ACC112 (cell line): ENCODE results near the gene GPC6.
"Not testable (repeated sequence)": the region's sequence is repeated elsewhere in the genome, so short reads cannot be mapped to it uniquely, and the experiment has no call there.

Experiments used
- H2AFZ ChIP-seq: fragments of 200-600 bp; sonication (generic); one replicate; pipeline ENCODE4 v1.6.0; 2017; ENCODE audit warnings: antibody characterized with exemption, low read length; ENCODE audit not compliant: unreplicated experiment
- H3K27ac ChIP-seq: fragments of 200-600 bp; sonication (generic); 2 replicates; pipeline ENCODE4 v1.5.1; 2014; ENCODE audit warnings: low read depth, mild to moderate bottlenecking, antibody characterized with exemption, low read length, moderate library complexity
- H3K27me3 ChIP-seq: fragments of 200-600 bp; sonication (generic); 2 replicates; pipeline ENCODE4 v1.6.1; 2014; ENCODE audit warnings: mild to moderate bottlenecking, antibody characterized with exemption, low read length, moderate library complexity, mixed read lengths; ENCODE audit not compliant: insufficient read depth
- H3K36me3 ChIP-seq: fragments of 200-600 bp; sonication (generic); 2 replicates; pipeline ENCODE4 v1.6.1; 2016; ENCODE audit warnings: mild to moderate bottlenecking, antibody characterized with exemption, low read length, moderate library complexity, mixed read lengths; ENCODE audit not compliant: insufficient read depth
- H3K4me1 ChIP-seq: fragments of 200-600 bp; sonication (generic); one replicate; pipeline ENCODE4 v1.6.1; 2016; ENCODE audit warnings: low read length, mixed read lengths; ENCODE audit not compliant: insufficient read depth, unreplicated experiment, control insufficient read depth
- H3K4me3 ChIP-seq: fragments of 200-600 bp; sonication (generic); 2 replicates; pipeline ENCODE4 v1.5.1; 2014; ENCODE audit warnings: mild to moderate bottlenecking, low read depth, low read length
- H3K79me2 ChIP-seq: fragments of 200-600 bp; sonication (generic); one replicate; pipeline ENCODE4 v1.6.0; 2016; ENCODE audit warnings: low read length; ENCODE audit not compliant: control insufficient read depth, unreplicated experiment, insufficient read depth

GPC6 gene

GRCh38 chr13:94298346-94298745 is 1071.7 kb downstream of the GPC6 start:
- no peaks in the 10 kb centered on the region for H3K4me1 ChIP-seq
- no peak overlapping the region for H3K4me3 ChIP-seq
- H3K79me2 ChIP-seq, result no peaks in the 10 kb centered on the region
- no peaks in the 10 kb centered on the region for H3K36me3 ChIP-seq
- H2AFZ ChIP-seq, result no peak overlapping the region
- H3K27ac ChIP-seq, result no peak overlapping the region
- no peaks in the 10 kb centered on the region for H3K27me3 ChIP-seq

DNA sequence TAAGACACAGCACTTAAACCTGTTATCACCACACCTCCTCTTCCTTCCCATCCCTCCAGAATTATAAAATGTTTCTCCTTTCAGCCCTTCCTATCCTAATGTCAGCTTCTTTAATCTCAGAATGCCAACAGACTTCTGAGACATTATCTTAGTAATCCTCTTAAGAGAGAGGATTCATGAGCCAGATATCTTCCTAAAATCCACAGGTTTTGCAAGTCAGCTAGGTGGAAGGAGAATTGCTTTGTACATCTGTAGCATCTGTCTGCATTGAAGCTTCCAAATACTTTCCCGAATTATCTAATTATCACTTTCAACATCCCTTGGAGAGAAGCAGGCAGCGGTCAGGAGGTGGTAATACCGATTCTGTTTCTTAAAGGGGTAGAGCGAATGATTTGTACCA is 1073.8 kb downstream of the GPC6 start:
- H3K36me3 ChIP-seq, result no peaks in the 10 kb centered on the region
- no peak overlapping the region for H3K4me3 ChIP-seq
- no peaks in the 10 kb centered on the region for H3K79me2 ChIP-seq
- no peak overlapping the region for H3K27ac ChIP-seq
- H3K4me1 ChIP-seq, result peaks cover 10% of the 10 kb centered on the region
- H2AFZ ChIP-seq, result no peak overlapping the region
- no peaks in the 10 kb centered on the region for H3K27me3 ChIP-seq

DNA sequence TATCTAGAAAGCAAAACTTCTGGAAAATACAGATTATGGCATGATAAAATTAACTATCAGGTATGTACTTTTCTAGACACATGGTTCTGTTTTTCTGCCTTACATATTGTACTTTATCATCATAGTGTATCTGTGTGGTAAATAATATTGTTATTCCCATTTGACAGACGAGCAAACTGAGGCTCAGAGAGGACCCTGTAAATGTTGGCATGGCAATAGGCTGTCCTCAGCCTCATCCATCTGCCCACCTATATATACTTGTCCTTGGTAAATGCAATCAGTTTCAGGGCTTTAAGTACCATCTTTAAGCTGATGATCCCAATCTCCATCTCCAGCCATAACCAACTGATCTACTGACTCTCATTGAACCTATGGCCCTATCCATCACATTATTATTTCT is 1074.9 kb downstream of the GPC6 start:
- Histone ChIP-seq H3K27me3 (no peaks in the 10 kb centered on the region), H3K27ac (no peak overlapping the region), H3K4me3 (no peak overlapping the region), H3K4me1 (peaks cover 20% of the 10 kb centered on the region), H2AFZ (no peak overlapping the region), H3K36me3 (no peaks in the 10 kb centered on the region), H3K79me2 (no peaks in the 10 kb centered on the region)

DNA sequence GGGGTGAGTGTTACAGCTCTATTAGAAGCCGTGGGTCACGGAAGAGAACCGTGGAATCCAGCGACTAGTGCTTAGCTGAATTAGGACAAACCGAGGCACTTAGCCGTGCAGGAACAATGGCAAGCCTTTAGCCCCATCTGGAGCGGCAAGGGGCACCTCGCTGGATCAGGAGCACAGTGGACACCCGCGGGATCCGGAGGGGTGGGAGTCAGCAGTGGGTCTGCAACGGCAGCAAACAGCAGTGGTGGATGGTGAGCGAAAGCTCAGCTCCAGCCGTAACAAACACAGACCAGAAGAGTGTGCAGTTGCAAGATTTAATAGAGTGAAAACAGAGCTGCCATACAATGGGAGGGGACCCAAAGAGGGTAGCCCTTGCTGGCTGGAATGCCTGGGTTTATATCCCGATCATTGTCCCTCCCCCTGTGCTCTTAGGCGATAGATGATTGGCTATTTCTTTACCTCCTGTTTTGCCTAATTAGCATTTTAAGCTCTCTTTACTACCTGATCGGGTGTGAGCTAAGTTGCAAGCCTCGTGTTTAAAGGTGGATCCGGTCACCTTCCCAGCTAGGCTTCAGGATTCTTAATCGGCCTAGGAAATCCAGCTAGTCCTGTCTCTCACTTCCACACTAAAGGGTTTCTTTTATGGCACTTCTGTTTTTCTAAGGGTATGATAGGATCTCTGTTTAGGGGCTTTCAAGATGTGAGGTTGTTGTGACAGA is 1076.4 kb downstream of the GPC6 start:
- H3K27ac ChIP-seq, H3K27me3 ChIP-seq, H2AFZ ChIP-seq, H3K4me3 ChIP-seq, H3K36me3 ChIP-seq, H3K79me2 ChIP-seq: not testable (repeated sequence)
- peaks cover 26% of the 10 kb centered on the region for H3K4me1 ChIP-seq

- H3K4me3 ChIP-seq, result no peak overlapping the region
- H2AFZ ChIP-seq, result no peak overlapping the region
- no peaks in the 10 kb centered on the region for H3K27me3 ChIP-seq
- peaks cover 26% of the 10 kb centered on the region for H3K4me1 ChIP-seq
- no peak overlapping the region for H3K27ac ChIP-seq
- H3K79me2 ChIP-seq, result no peaks in the 10 kb centered on the region
- H3K36me3 ChIP-seq, result no peaks in the 10 kb centered on the region
These were observed 1077.1 kb downstream of the GPC6 start for GRCh38 chr13:94303644-94304174.

- H3K4me3 ChIP-seq, result 0 out of 2 replicates have a peak overlapping the region, but pooled peaks have one; percentile 20
- H3K27me3 ChIP-seq, result no peaks in the 10 kb centered on the region
- no peaks in the 10 kb centered on the region for H3K79me2 ChIP-seq
- H2AFZ ChIP-seq, result peak overlapping the region; percentile 17
- H3K4me1 ChIP-seq, result peaks cover 32% of the 10 kb centered on the region
- H3K27ac ChIP-seq, result peak overlapping the region; percentile 57
- H3K36me3 ChIP-seq, result no peaks in the 10 kb centered on the region
These were observed 1078.4 kb downstream of the GPC6 start for GRCh38 chr13:94305033-94305432.

GRCh38 chr13:94305463-94305862 is 1078.9 kb downstream of the GPC6 start:
- H3K27ac ChIP-seq, result peak overlapping the region; percentile 57

GRCh38 chr13:94305934-94306333 is 1079.3 kb downstream of the GPC6 start:
- Histone ChIP-seq H3K36me3 (no peaks in the 10 kb centered on the region), H2AFZ (no peak overlapping the region), H3K79me2 (no peaks in the 10 kb centered on the region), H3K27ac (peak overlapping the region; percentile 57), H3K4me1 (peaks cover 37% of the 10 kb centered on the region), H3K27me3 (no peaks in the 10 kb centered on the region), H3K4me3 (peak overlapping the region; percentile 20)

More at GRCh38 chr13:94305463-94305862, 1078.9 kb downstream of the GPC6 start:
- Histone ChIP-seq H3K79me2 (no peaks in the 10 kb centered on the region), H3K36me3 (no peaks in the 10 kb centered on the region), H2AFZ (no peak overlapping the region), H3K4me1 (peaks cover 32% of the 10 kb centered on the region), H3K4me3 (peak overlapping the region; percentile 20), H3K27me3 (no peaks in the 10 kb centered on the region)

GRCh38 chr13:94308832-94309231 is 1082.2 kb downstream of the GPC6 start:
- no peaks in the 10 kb centered on the region for H3K79me2 ChIP-seq
- H3K27ac ChIP-seq, result peak overlapping the region; percentile 89
- H3K4me1 ChIP-seq, result peaks cover 63% of the 10 kb centered on the region
- H2AFZ ChIP-seq, result no peak overlapping the region
- H3K27me3 ChIP-seq, result no peaks in the 10 kb centered on the region
- H3K36me3 ChIP-seq, result no peaks in the 10 kb centered on the region
- no peak overlapping the region for H3K4me3 ChIP-seq

GRCh38 chr13:94309576-94309975 is 1083.0 kb downstream of the GPC6 start:
- Histone ChIP-seq H3K4me1 (peaks cover 61% of the 10 kb centered on the region), H3K79me2 (no peaks in the 10 kb centered on the region), H3K4me3 (no peak overlapping the region), H3K27me3 (no peaks in the 10 kb centered on the region), H2AFZ (peak overlapping the region; percentile 33), H3K36me3 (no peaks in the 10 kb centered on the region), H3K27ac (peak overlapping the region; percentile 89)
